Head of caudate nucleus (tissue), 42 donors: Measurements from ENCODE around the gene HECTD2.
A peak's percentile ranks its signal among the peaks of the same experiment; 100 is the strongest.
"Not testable (repeated sequence)": the region's sequence is repeated elsewhere in the genome, so short reads cannot be mapped to it uniquely, and the experiment has no call there.

Experiments
- DNase-seq, 42 donors: peaks; one replicate each; pipeline versions ENCODE4 v3.0.0 to v3.0.0-alpha.2; 2020 to 2021; ENCODE audit warnings: mixed read lengths in 7 of 42
- intact Hi-C: fragments of 100-400 bp; cut with DNase I; formaldehyde crosslinking; loops from one replicate; pipeline ENCODE4 v1.15.0; 2022

HECTD2 gene

GRCh38 chr10:91519899-91520514 is 109.9 kb downstream of the HECTD2 start:
- intact Hi-C loops = no loop called here

DNA sequence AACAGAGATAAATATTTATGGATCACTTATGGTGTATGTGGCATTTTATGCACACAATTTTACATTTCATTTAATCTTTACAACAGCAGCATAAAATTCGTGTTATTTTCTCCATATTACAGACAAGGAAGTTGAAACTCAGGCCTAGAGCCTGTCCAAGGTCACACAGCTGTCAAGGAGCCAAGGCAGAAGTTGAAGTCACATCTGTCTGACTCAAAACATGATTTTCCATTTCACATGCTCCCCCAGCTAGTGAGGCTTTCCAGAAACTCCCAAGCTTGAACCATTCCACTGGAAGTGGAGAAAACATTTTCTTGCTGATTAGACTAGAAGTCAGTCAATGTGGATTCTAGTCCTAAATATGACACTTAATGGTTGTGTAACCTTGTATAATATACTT is 110.5 kb downstream of the HECTD2 start:
- intact Hi-C loops = no loop called here
- DNase-seq = no peak

More at GRCh38 chr10:91519899-91520514, 109.9 kb downstream of the HECTD2 start:
- DNase-seq = no peak

- intact Hi-C loops = no loop called here
- DNase-seq = no peak
Measured at GRCh38 chr10:91521439-91521838, 111.3 kb downstream of the HECTD2 start.

- DNase-seq = no peak
- intact Hi-C loops = no loop called here
Measured at GRCh38 chr10:91525896-91526712, 116.0 kb downstream of the HECTD2 start.

GRCh38 chr10:91528080-91528479 is 117.9 kb downstream of the HECTD2 start:
- intact Hi-C loops = no loop called here

GRCh38 chr10:91528768-91529167 is 118.6 kb downstream of the HECTD2 start:
- no peak for DNase-seq
- intact Hi-C loops = no loop called here

More at GRCh38 chr10:91528080-91528479, 117.9 kb downstream of the HECTD2 start:
- DNase-seq = no peak

GRCh38 chr10:91534789-91535188 is 124.6 kb downstream of the HECTD2 start:
- DNase-seq, intact Hi-C loops: not testable (repeated sequence)

DNA sequence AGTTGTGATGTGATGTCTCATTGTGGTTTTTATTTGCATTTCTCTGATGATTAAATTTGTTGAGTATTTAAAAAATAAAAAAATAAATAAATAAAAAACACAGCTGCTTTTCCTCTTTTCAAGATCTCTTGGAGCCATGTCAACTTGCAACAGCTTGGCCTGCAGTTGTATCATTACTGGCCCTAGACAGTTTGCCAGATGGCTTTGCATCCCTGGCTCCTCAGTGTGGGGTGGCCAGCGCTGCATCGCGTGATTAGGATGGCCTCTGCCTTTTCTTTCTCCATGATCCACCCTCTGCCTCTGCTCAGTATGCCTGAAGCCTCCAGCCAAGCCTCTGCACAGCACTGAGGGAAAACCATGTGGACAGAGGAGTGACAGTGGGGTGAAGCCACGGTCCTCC is 126.0 kb downstream of the HECTD2 start:
- DNase-seq = no peak
- intact Hi-C loops = no loop called here

DNA sequence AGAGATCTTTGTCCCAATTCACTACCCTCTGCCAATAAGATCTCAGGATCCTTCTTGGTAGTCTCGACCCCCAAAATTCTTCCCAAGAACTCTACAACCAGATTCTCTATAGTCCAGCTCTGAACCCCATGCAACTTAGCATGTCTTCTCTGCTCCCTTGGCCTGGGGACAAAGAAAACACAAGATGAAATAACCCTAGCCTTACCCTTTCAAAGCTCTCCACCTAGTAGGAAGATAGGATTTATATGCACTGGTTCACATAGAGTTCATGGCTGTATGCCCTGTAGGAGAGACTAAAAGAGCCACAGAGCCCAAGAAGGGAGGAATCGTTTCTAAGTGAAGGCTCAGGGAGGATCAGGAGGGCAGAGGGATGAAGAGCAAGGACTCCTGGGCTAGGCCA is 126.6 kb downstream of the HECTD2 start:
- intact Hi-C loops = no loop called here

DNA sequence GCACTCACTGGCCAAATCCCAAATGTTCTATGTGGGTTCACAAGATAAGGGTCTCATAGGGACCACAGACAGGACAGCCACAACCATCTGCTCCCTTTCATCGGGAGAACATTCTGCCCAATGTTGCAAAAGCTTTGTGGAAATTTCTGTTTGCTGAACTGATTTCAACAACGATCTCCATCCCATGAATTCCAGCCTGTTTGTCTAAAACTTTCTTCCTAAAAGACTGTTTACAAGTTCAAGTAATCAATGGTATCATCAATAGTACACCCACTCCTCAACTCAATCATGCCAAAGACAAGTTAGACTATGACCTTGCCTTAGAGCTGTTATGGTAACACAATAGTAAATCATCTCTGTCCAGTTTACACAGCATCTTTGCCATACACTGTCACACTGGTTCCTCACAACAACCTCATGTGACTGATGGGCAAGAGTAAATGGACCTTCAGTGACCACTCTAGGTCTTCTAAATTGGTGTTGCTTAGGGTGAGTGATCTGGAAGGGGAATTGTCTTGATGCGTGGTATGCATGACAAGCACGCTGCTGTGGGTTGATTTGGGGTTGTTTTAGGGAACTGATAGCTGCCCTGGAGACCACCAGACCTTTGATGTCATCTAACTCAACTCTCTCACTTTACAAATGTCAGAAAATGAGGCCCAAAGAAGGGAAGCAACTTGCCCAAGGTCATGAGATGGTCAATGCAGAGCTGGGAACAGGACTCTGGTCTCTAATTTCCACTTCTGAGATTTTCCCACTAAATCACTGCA is 127.7 kb downstream of the HECTD2 start:
- no peak for DNase-seq

More for the DNA sequence above, 126.6 kb downstream of the HECTD2 start:
- no peak for DNase-seq

GRCh38 chr10:91539930-91540329 is 129.8 kb downstream of the HECTD2 start:
- no peak for DNase-seq
- intact Hi-C loops = no loop called here

More for the DNA sequence above, 127.7 kb downstream of the HECTD2 start:
- intact Hi-C loops = no loop called here

- no peak for DNase-seq
- intact Hi-C loops = no loop called here
Measured at GRCh38 chr10:91540733-91541132, 130.6 kb downstream of the HECTD2 start.

GRCh38 chr10:91541481-91541880 is 131.3 kb downstream of the HECTD2 start:
- DNase-seq = peak in 23 of 42 donors; percentile 10 to 76 (median 47)
- intact Hi-C loops = no loop called here

GRCh38 chr10:91545384-91545783 is 135.2 kb downstream of the HECTD2 start:
- intact Hi-C loops = no loop called here
- peak in 1 of 42 donors; percentile 1 for DNase-seq

DNA sequence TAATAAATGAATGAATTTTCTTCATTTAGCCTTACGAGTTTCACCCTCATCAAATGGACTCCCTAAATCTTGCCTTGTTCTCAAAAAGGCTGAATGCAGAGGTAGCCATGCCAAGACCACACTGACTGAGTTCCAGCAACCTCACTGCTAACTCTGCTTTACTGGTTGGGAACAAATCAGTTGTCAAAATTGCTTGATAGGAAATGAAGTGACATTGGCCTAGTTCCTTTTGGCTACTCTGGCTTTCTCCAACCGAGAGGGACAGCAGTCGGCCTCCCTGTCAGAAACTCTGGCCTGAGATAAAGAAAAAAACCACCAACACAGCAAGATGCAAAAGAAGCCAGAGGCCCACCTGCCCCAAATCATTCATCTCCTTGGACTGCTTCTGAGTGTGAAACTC is 135.7 kb downstream of the HECTD2 start:
- no peak for DNase-seq
- intact Hi-C loops = no loop called here

GRCh38 chr10:91549262-91549661 is 139.1 kb downstream of the HECTD2 start:
- intact Hi-C loops = no loop called here
- no peak for DNase-seq

- intact Hi-C loops = no loop called here
- DNase-seq = no peak
Measured at GRCh38 chr10:91550021-91550420, 139.9 kb downstream of the HECTD2 start.

GRCh38 chr10:91551856-91552255 is 141.7 kb downstream of the HECTD2 start:
- intact Hi-C loops = no loop called here
- DNase-seq = peak in 40 of 42 donors; percentile 9 to 76 (median 42)

DNA sequence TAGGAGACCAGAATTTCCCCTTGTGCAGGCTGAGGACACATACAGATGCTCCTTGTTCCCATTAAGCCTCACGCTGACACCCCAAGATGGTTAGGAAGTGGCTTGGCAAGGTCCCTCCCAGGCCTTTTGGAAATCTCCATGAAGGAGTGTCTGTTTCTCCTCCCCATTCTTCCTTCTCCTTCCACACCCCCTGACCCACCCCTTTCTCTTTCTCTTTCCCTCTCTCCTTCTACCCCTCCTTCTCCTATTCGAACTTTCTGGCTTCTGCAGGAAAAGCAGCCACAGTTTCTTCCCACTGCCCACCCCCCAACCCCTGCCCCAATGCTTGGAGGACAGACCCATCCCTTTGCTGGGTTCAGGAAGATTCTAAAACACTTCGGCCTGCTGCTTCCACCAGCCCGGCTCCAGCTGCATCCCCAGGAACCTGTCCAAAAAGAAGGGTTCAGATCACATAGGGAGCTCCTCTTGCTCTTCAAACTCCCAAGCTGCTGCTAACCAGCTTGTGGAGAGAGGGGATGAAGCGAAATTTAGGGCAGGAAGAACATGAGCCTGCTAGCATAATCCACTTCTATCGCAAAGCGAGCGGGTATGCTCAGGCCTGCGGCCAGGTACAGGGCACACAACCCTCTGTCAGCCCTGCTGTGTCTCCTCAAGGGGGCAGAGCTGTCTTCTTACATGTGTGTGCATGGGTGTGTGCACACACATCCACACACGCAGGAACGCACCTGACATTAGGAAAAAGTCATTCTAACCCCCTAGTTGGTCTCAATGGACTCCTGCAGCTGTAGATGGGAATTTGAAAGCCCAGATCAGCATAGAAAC is 142.3 kb downstream of the HECTD2 start:
- DNase-seq = peak in 21 of 42 donors; percentile 14 to 62 (median 30)
- intact Hi-C loops = no loop called here
